Endometrium (tissue), 2 donors: ENCODE data around the gene GSN.
A peak's percentile ranks its signal among the peaks of the same experiment; 100 is the strongest.

ENCODE experiments used
- FAIRE-seq: peaks from 2 replicates; lab custom pipeline; 2012; peaks lifted over from hg19 to GRCh38; lab: Jason Lieb, UNC
- donor health status: control.
- donor health status: control.

GSN gene

DNA sequence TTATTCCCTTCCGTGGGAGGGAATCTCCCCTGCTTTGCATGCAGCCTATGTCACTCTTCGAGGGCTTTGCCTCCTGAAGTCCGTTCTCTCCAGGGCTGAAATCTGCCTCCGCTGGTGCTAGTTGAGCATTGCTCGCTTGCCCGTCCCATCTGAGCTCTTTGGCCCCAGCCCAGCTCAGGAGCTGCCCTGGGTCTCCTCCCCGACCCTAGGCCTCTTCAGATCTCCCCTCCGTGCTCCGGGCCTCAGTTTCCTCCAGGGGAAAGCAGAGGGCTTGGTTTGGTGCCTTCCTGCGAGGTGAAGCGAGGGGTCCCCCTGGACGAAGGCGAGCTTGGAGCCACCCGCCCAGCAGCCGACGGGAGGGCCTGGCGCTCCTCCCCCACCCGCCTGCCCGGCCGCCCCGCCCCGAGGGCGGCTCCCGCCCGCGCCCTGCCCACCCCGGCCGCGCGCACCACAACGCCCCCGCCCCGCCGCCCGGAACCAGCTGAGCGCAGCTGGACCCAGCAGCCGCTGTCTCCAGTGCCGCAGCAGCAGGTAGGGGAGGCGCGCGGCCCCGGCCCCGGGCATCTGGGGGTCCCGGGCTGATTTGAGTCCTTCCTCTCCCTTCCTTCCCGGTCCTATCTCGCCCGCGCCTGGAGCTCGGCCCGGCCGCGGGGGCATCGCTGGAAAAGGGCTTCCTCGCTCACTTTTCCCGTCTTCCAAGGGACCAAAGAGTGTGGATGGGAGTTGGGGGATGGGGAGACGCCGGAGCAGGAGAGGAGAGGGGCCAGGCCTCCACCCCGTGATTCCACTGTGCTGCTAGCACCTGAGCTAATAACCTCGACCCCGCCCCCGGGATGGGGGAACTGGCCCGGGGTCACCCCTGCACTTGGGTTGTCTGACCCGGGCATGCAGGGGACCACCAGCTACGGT is at the start of gene GSN:
GSN (plus strand) TSS at position 474 of the 909 bp plus-strand sequence. CDS start 33,810 bp downstream, outside the sequence.
- no peak for FAIRE-seq

DNA sequence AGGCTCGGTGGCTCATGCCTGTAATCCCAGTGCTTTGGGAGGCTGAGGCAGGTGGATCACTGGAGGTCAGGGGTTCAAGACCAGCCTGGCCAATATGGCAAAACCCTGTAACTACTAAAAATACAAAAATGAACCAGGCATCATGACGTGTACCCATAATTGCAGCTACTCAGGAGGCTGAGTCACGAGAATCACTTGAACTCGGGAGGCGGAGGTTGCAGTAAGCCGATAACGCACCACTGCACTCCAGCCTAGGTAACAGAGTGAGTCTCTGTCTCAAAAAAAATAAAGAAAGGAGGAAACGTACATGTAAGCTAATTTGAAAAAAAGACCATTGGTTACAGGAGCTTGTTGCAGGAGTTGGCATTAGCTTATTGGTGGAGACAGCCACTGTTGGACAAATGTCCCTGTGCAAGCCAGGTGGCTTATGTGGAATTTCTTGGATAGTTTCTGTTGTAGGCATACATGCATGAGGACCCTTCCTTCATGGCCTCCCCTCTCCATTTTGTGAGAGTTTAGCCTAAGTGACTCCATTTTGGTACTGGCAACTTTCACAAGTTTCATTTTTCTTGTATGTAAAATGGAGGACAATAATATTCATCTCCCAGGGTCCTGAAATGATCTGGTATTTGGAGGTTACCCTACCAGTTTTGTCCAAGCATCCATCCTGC is 49.5 kb upstream of the GSN start:
- no peak for FAIRE-seq

DNA sequence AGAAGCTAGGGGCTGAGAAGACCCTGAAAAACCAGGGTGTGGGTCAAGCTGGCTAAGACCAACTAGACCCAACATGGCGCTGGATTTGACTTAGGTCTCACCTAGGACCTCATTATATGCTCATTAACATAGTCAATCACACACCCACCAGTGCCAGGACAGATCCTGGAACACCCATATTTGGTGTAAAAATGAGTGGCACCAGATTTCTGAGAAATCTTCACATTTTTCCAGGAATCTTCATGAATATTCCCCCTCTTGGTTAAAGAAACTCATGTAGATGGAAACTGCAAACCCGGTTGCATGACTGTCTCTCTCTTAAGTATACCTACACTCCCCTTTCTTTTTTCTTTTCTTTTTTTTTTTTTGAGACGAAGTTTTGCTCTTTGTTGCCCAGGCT is 48.4 kb upstream of the GSN start:
- FAIRE-seq = no peak

DNA sequence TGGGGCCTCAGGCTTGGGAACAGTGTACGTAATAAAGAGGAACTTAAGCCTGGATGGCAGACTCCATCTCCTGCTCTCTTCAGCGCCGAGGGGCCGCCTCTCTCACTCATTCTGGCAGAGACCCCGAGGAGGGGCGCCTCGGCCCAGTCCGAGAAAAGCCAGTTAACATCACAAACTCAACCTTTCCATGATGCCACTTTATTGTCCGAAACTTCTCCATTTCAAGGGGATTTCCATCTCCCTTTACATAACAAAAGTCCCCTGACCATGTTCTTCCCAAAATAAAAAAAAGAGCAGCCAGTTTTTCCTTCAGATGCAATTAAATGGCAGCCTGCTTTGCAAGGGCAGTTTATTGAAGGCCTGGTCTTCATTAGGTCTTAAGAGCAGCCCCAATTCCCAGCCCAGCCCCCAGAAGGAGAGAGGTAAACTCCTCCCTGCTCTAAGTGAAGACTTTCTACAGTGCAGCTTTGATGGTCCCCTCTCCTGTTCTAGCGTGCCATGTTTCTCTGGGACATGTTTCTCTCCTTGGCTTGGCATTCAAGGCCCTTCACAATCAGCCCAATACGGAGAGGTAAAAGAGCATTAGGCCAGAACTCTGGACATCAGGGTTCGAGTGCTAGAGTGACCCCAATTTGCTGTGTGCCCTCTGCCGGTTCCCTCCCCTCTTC is 46.8 kb upstream of the GSN start:
- no peak for FAIRE-seq

DNA sequence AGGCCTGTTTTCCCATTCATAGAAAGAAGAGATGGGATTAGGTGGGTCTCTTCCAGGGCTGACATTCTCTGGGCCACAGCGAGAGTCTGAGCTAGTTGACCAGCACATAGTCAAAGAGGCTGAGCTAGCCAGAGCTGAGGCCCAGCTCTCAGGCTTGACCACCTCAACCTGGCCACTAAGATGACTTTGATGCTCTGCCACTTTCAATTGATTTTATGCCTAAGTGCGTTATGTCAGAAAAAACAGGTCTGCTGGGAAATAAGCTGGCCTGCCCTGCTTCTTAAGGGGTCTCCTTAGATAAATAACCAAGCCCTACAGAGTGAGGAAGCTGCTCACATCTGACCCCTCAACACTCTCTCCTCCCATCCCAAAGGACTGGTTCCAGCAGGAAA is 46.3 kb upstream of the GSN start:
- FAIRE-seq = no peak

DNA sequence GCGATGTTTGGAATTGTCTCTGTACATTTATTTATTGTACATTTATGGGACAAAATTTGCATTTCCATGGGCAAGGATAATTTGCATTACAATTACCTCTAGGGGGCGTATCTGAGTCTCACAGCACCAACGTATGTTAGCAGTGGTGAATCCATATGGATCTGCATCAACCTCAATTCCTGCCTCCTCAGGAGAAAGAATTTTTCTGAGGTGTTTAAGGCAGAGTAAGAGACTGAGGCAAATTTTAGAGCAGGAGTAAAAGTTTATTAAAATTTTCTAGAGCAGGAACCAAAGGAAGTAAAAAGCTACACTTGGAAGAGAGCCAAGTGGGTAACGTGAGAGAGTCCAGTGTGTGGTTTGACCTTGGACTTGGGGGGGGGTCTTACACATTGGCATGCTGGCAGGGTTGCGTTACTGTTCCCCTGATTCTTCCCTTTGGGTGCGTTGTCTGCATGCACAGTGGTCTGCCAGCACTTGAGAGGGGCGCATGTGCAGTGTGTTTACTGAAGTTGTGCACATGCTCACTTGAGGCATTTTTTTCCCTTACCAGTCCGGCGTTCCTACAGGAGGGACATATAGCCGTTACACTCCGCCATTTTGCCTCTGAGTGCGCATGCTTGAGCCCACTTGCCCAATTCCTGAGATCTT is 45.3 kb upstream of the GSN start:
- no peak for FAIRE-seq

DNA sequence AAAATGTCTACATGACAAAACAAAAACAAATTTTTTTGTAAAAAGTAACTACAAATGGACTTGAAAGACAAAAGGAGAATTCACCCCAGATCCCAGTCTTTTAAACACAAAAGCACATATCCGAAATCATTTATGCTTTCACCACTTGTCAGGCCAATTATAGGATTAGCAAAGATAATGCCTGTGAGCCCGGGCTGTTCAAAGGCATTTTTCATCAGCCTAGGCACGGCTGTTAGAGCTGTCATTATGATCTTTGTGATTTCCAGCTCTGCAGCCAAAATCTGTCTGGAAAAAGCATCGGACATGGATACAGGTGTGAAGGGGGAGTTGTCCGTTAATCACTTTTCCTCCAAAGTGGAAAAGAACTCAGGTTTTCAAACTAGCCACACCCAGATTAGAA is 42.7 kb upstream of the GSN start:
- no peak for FAIRE-seq

DNA sequence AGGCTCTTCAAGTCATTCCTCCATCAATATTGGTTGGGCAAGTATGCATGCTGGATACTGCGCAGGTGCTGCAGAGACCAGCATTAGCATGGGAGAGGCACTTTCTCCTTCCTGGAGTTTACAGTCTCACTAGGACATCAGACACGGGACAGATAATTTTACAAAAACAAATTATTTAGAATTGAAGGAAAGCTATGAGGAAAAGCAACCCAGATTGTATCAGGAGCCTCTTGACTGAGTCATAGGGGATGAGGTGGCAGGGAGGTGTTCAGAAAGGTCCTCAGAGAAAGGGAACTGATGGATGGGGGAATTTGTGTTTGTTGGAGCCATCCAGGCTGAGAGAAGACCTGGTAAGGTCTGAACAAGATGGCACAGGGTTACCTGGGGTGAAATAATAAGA is 41.8 kb upstream of the GSN start:
- no peak for FAIRE-seq

DNA sequence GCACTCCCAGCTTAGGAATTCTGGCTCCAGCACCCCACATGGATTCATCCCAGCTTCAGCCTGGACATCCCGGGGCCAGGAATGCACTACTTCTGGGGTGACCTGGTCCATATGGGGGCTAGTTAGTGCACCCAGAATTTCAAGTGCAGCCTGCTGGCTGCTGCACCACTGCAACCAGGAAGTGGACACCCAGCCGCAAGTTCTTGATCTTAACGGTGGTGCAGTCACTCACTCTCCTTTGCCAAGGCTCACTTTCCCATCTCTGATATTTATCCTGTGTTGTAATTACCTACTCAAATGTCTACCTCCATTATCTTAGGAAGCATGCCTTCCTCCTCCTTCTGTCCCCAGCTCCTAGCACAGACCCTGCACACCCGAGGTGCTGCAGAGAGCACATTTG is 40.1 kb upstream of the GSN start:
- no peak for FAIRE-seq

DNA sequence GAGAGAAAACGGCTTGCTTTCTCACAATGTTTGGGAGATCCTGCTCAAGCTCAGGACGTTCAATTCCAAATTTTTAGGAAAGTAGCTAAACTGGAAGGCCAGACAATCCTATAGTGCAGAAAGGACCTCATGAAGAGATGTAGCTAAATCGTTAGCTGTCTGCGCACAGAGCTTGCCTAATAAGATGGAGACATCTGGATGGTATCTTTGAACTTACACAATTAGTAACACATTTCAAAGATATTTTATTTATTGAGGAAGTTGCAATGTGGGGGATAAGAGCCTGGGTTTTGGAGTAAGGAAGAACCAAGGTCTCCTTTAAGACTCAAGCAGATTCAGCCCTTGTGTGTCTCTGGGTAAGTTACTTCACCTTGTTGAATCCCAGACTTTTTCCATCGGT is 37.7 kb upstream of the GSN start:
- no peak for FAIRE-seq

DNA sequence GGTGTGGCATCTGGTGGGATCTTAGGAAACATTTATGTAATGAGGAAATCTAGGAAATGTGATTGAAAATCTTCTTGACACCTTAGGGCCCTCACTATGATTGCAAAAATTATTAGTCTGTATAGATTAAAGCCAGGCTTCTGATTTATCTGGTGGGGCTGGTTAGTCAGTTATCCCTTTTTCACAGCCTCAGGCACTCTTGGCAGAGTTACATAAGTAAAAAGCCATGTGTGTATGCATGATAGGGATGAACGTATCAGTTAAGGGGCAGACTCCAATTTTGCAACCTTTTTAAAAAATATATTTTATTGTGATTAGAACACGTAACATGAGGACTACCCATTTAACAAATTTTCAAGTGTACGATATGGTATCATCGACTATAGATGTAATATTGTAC is 35.7 kb upstream of the GSN start:
- FAIRE-seq = no peak

DNA sequence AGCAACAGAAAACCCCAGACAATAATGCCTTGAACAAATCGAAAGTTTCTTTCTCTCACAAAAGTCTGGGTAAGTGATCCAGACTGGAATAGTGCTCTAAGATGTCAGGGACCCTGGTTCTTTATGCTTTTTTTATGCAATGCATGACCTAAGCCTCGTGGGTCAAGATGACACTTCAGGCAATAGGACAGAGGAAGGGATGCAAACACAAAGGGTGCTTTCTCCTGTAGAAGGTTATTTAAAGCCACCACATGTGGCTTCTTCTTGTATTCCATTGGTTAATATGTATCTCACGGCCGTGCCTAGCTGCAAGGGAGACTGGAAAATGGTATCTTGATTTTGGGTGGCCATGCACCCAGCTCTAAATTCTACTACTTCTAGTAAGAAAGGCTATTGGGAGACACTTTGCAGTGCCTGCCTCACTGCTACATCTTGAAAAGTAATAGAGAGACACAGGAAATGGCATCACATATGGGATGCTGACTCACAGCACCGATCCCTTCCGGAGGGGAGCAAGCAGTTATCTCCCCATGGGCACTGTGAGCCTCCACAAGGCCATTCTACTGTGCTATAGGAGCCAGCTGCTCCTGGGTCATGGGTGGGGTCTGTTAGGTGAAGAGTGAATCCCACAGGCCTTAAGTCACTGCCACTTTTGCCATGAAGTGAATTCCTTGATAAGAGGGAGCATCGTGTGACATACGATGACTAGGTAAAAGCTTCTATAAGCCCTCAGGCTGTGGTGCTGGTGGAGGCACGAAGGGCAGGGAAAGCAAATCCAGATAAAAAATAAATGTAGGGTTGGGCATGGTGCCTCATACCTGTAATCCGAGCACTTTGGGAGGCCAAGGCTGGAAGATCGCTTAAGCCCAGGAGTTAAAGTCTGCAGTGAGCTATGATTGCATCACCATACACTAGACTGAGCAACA is 33.8 kb upstream of the GSN start:
- FAIRE-seq = no peak

DNA sequence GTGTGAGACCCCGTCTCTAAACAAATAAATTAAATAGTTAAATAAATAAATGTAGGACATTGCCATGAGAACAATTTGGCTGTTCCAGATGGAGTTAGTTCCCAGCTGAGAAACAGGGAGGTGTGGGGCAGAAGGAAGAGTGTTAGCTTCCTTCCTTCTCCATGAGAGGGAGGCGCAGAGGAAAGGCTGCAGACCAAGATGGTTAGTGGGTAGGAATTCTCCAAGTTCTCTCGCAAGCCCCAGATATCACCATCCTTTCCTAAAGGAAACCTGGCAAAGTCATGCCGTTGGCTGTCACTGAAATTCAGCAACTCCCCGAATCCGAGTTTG is 33.2 kb upstream of the GSN start:
- FAIRE-seq = no peak

DNA sequence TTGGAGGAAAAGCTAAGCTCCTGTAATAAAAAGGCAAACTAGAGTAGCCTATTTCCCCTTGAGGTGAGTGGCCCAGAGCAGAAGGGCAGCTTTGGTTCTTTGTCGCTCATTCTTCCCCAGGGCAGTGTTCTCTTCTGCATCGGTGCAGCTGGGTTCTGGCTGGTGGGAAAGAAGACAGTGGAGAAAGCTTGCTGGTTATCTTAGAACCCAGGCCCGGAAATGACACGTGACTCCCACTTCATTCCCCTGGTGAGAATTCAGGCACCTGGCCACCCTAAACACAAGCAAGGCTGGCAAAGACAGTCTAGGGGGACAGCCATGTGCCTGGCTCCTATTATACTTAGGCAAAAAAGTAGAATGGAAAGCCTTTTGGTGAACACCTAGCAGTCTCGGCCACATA is 32.5 kb upstream of the GSN start:
- no peak for FAIRE-seq

DNA sequence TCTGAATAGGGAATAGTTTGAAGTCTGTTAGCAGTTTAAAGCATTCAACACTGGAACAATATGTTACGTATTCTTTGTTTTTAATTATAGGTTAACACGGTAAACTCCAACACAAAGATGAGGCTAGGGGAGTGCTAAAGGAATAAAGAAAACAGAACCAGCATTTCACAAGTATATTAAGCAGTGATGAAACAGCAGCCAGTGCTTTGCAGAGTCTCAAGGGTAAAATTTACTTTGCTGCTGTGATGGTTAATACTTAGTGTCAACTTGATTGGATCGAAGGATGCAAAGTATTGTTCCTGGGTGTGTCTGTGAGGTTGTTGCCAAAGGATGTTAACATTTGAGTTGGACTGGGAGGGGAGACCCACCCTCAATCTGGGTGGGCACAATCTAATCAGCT is 30.0 kb upstream of the GSN start:
- FAIRE-seq = no peak

DNA sequence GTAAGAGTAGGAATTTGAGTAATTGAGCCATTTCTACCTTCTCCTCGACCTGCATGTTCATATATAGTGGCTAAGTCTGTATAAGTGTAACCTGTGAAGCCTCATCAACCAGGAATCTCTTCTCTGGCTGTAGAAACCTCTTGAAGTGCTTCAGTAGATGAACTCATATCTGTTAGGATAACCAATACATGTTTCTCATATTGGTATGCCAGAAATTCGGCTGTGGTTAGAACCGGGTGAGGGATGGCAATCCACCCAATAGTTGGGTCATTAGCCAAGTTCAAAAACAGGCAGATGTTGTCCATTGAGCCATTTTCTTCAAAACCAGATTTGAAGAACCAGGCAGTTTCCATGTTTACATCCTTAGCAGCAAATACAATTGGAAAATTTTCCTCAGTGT is 28.9 kb upstream of the GSN start:
- FAIRE-seq = no peak

DNA sequence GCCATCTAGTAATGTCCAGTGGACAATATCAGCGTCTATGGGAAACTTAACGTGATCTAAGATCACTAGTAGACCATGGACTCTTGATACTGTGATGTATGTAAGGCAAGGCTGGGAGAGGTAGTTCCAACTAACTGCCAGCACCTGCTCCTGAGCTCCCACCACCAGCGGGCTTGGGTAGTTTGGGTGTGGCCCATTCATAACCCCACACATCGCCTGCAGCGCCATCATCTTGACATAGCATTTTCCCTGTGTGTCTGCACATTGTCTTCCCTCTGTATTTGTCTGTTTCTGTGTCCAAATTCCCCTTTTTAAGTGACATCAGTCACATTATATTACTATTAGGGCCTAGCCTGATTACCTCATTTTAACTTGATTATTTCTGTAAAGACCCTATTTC is 28.1 kb upstream of the GSN start:
- no peak for FAIRE-seq

DNA sequence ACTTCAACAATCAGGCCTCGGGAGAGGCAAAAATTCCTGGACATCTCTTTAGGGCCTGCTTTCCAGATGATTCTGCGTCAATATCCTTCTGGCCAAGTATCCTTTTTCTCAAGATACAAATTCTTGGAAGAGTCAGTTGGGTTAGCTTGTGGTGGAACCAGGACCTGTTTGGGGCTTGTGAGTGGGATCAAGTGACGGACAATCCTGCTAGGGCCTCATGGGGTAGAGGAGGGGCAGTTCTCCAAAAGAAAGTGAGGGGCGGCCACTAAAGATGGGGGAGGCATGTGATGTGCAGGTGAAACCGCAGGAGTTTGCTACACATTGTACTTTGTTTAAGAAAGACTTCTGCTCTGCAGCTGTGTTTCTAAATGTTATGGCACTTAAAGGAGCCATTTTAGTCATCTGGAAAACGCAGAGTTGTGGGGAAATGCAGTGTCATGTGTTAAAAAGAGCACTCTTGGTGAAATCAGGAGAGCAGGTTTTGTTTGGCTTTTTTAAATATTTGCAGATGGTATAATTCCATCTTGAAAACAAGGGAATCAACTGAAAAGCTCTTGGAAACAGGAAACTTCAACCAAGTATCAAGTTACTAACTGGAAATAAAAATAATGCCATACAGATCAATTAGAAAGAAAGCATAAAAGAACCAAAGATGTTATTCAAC is 27.4 kb upstream of the GSN start:
- peak; percentile 72 for FAIRE-seq

DNA sequence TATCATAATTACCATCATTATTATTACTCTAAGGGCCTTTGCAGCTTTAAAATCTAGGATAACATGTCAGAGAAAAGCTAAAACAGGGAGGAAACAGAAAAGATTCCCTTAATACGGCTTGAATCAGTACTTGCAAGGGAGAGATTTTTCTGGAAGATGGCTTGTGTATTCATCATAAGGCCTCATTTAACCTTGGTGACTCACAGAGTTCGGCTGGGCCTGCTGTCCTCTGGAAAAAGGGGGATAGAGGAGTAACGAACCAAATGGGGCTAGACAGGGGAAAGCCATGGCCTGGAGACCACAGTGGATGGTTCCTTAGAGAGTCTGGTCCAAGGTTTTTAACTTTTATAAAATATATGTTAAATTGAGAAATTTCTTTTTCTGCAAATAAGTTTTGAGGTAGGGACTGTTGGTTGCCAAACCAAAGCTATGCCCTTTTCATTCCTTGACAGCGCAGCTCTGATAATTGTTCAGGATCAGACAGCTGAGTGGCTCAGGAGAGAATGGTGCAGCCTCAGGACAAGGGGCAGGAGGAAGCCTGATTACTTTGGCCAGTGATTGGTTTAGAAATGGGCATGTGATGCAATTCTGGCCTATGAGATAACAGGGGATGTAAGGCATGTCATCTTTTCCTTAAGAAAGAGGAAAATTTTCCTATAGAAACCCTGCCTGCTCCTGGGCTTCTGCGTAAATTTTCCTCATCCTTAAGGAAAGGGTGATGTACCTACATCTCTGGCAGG is 25.6 kb upstream of the GSN start:
- no peak for FAIRE-seq

DNA sequence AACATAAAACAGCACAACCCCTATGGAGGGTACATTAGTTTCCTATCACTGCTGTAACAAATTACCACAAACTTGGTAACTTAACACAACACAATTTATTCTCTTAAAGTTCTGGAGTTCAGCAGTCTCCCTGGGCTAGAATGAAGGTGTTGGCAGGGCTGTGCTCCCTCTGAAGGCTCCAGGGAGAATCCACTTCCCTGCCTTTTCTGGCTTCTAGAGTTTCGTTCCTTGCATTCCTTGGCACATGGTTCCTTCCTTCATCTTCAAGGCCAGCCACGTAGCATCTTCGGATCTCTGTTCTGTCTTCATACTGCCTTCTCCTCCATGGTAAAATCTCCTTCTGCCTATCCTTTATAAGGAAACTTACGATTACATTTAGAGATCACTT is 25.0 kb upstream of the GSN start:
- FAIRE-seq = no peak
